Fibroblast of the aortic adventitia (primary cell): Measurements from ENCODE around the gene SIPA1L2. TPM values are rescaled to one million over a fixed set of nuclear protein-coding genes. Genes with fewer than 3 reads are reported as not detected.
A peak's percentile ranks its signal among the peaks of the same experiment; 100 is the strongest.

ENCODE experiments used
- DNase-seq: peaks from one replicate; pipeline ENCODE4 v3.0.0-alpha.2; 2010; ENCODE audit warnings: low read depth
- H3K4me3 ChIP-seq: 2 replicates; pipeline ENCODE4 v1.5.1; 2011; ENCODE audit warnings: low read depth, mild to moderate bottlenecking, control low read depth, low read length, moderate library complexity
- CTCF ChIP-seq: IDR thresholded peaks from 2 replicates; pipeline ENCODE4 v1.5.1; 2011; ENCODE audit warnings: mild to moderate bottlenecking, low read length, control low read depth, inconsistent platforms; ENCODE audit not compliant: insufficient read depth
- total RNA-seq: library from RNA; depleted of rRNA; stranded (reverse); fragments of >200 nt; gene quantifications from 2 replicates; pipeline ENCODE4 v1.2.3, GENCODE V29; 2012; ENCODE audit warnings: low replicate concordance

The SIPA1L2 gene
- total RNA-seq, 1 donor, result 6.8 TPM

- no peak for TF ChIP-seq CTCF
- no peak for DNase-seq
- H3K4me3 ChIP-seq, result no peak overlapping the region
Measured at GRCh38 chr1:232658386-232658785, 28.5 kb upstream of the SIPA1L2 start.

- TF ChIP-seq CTCF, result no peak
- peak; percentile 14 for DNase-seq
- no peak overlapping the region for H3K4me3 ChIP-seq
Measured at GRCh38 chr1:232657426-232658005, 27.6 kb upstream of the SIPA1L2 start.

GRCh38 chr1:232655746-232656085 is 25.8 kb upstream of the SIPA1L2 start:
- no peak overlapping the region for H3K4me3 ChIP-seq
- TF ChIP-seq CTCF, result no peak
- no peak for DNase-seq

- H3K4me3 ChIP-seq, result no peak overlapping the region
- no peak for DNase-seq
- TF ChIP-seq CTCF, result no peak
Measured at GRCh38 chr1:232655028-232655745, 25.3 kb upstream of the SIPA1L2 start.

GRCh38 chr1:232653789-232654188 is 23.9 kb upstream of the SIPA1L2 start:
- TF ChIP-seq CTCF, result no peak
- H3K4me3 ChIP-seq, result no peak overlapping the region
- no peak for DNase-seq

- no peak for DNase-seq
- TF ChIP-seq CTCF, result no peak
- no peak overlapping the region for H3K4me3 ChIP-seq
Measured at GRCh38 chr1:232650845-232651244, 20.9 kb upstream of the SIPA1L2 start.

- H3K4me3 ChIP-seq, result no peak overlapping the region
- TF ChIP-seq CTCF, result no peak
- no peak for DNase-seq
Measured at GRCh38 chr1:232650418-232650817, 20.5 kb upstream of the SIPA1L2 start.
